ENCODE results near the gene MRC1.

Gene MRC1

GRCh38 chr10:17913604-17914003 is 104.5 kb downstream of the MRC1 start:
- H3K36me3 Mint-ChIP-seq (ENCODE audit: low read depth), result no peaks in the 10 kb centered on the region
- H3K4me1 Mint-ChIP-seq, result peaks cover 5% of the 10 kb centered on the region
- no peak overlapping the region for H3K4me3 Mint-ChIP-seq
- no peaks in the 10 kb centered on the region for H3K9me3 Mint-ChIP-seq
- TF ChIP-seq CTCF (IDR thresholded peaks at IDR 0.05; ENCODE audit: unreplicated experiment in 3 of 3), result no peak
- H3K27ac Mint-ChIP-seq, result peak overlapping the region in 1 of 3 experiments; percentile 9
- no peaks in the 10 kb centered on the region for H3K27me3 Mint-ChIP-seq (ENCODE audit: low read depth)

- Mint-ChIP-seq H3K4me1 (peaks cover 5% of the 10 kb centered on the region), H3K27me3 (ENCODE audit: low read depth) (no peaks in the 10 kb centered on the region), H3K27ac (no peak overlapping the region), H3K4me3 (no peak overlapping the region), H3K9me3 (no peaks in the 10 kb centered on the region), H3K36me3 (ENCODE audit: low read depth) (no peaks in the 10 kb centered on the region)
- TF ChIP-seq CTCF (IDR thresholded peaks at IDR 0.05; ENCODE audit: unreplicated experiment in 3 of 3), result no peak
Observed at GRCh38 chr10:17914169-17915045, 105.3 kb downstream of the MRC1 start.

- H3K4me3 Mint-ChIP-seq, result no peak overlapping the region
- H3K9me3 Mint-ChIP-seq, result no peaks in the 10 kb centered on the region
- H3K4me1 Mint-ChIP-seq, result peaks cover 5% of the 10 kb centered on the region
- no peaks in the 10 kb centered on the region for H3K27me3 Mint-ChIP-seq (ENCODE audit: low read depth)
- TF ChIP-seq CTCF (IDR thresholded peaks at IDR 0.05; ENCODE audit: unreplicated experiment in 3 of 3), result no peak
- H3K27ac Mint-ChIP-seq, result no peak overlapping the region
- no peaks in the 10 kb centered on the region for H3K36me3 Mint-ChIP-seq (ENCODE audit: low read depth)
Observed at GRCh38 chr10:17915181-17915580, 106.0 kb downstream of the MRC1 start.

GRCh38 chr10:17918187-17918903 is 109.2 kb downstream of the MRC1 start:
- no peaks in the 10 kb centered on the region for H3K27me3 Mint-ChIP-seq (ENCODE audit: low read depth)
- no peak overlapping the region for H3K4me3 Mint-ChIP-seq
- no peaks in the 10 kb centered on the region for H3K4me1 Mint-ChIP-seq
- H3K27ac Mint-ChIP-seq, result no peak overlapping the region
- H3K36me3 Mint-ChIP-seq (ENCODE audit: low read depth), result no peaks in the 10 kb centered on the region
- TF ChIP-seq CTCF (IDR thresholded peaks at IDR 0.05; ENCODE audit: unreplicated experiment in 3 of 3), result no peak
- H3K9me3 Mint-ChIP-seq, result no peaks in the 10 kb centered on the region

GRCh38 chr10:17921378-17921777 is 112.2 kb downstream of the MRC1 start:
- H3K27me3 Mint-ChIP-seq (ENCODE audit: low read depth), result peaks cover 3% of the 10 kb centered on the region
- no peaks in the 10 kb centered on the region for H3K9me3 Mint-ChIP-seq
- no peak overlapping the region for H3K27ac Mint-ChIP-seq
- no peaks in the 10 kb centered on the region for H3K36me3 Mint-ChIP-seq (ENCODE audit: low read depth)
- no peak for TF ChIP-seq CTCF (IDR thresholded peaks at IDR 0.05; ENCODE audit: unreplicated experiment in 3 of 3)
- no peak overlapping the region for H3K4me3 Mint-ChIP-seq
- no peaks in the 10 kb centered on the region for H3K4me1 Mint-ChIP-seq

Measured in nephron (organoid).